Stimulated activated naive B cell treated with anti-CD40 and anti-IgM and Interleukin-4, amounts not matched to agents 10 μg/mL and 1 μg/mL and 100 μg/mL, for 72 hours (primary cell): ENCODE results near the gene KCNJ6.

Experiments
- ATAC-seq, 2 donors: fragments of 150-1000 bp; cut with Tn5 transposase; replicated peaks; 2 replicates each; pipeline ENCODE4 v1.10.0; 2021; ENCODE audit warnings: moderate library complexity in 1 of 2
- DNase-seq: peaks from one replicate; pipeline ENCODE4 v3.0.0; 2021
- H3K27ac Mint-ChIP-seq: one replicate; pipeline ENCODE4 v1.8.0; 2022; ENCODE audit warnings: mild to moderate bottlenecking, mixed read lengths
- H3K27me3 Mint-ChIP-seq, 2 donors: one replicate each; pipeline ENCODE4 v1.8.0; 2022; ENCODE audit warnings: mixed read lengths in 2 of 2
- H3K36me3 Mint-ChIP-seq, 2 donors: one replicate each; pipeline ENCODE4 v1.8.0; 2022; ENCODE audit warnings: mixed read lengths in 2 of 2, mild to moderate bottlenecking in 1 of 2
- H3K4me1 Mint-ChIP-seq, 2 donors: one replicate each; pipeline ENCODE4 v1.8.0; 2022; ENCODE audit warnings: mixed read lengths in 2 of 2, mild to moderate bottlenecking in 1 of 2
- H3K4me3 Mint-ChIP-seq, 2 donors: one replicate each; pipeline ENCODE4 v1.8.0; 2022; ENCODE audit warnings: mild to moderate bottlenecking in 2 of 2, mixed read lengths in 2 of 2, moderate library complexity in 1 of 2
- H3K9me3 Mint-ChIP-seq, 2 donors: one replicate each; pipeline ENCODE4 v1.8.0; 2022; ENCODE audit warnings: mixed read lengths in 2 of 2, mild to moderate bottlenecking in 1 of 2

The KCNJ6 gene, protein sequence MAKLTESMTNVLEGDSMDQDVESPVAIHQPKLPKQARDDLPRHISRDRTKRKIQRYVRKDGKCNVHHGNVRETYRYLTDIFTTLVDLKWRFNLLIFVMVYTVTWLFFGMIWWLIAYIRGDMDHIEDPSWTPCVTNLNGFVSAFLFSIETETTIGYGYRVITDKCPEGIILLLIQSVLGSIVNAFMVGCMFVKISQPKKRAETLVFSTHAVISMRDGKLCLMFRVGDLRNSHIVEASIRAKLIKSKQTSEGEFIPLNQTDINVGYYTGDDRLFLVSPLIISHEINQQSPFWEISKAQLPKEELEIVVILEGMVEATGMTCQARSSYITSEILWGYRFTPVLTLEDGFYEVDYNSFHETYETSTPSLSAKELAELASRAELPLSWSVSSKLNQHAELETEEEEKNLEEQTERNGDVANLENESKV

DNA sequence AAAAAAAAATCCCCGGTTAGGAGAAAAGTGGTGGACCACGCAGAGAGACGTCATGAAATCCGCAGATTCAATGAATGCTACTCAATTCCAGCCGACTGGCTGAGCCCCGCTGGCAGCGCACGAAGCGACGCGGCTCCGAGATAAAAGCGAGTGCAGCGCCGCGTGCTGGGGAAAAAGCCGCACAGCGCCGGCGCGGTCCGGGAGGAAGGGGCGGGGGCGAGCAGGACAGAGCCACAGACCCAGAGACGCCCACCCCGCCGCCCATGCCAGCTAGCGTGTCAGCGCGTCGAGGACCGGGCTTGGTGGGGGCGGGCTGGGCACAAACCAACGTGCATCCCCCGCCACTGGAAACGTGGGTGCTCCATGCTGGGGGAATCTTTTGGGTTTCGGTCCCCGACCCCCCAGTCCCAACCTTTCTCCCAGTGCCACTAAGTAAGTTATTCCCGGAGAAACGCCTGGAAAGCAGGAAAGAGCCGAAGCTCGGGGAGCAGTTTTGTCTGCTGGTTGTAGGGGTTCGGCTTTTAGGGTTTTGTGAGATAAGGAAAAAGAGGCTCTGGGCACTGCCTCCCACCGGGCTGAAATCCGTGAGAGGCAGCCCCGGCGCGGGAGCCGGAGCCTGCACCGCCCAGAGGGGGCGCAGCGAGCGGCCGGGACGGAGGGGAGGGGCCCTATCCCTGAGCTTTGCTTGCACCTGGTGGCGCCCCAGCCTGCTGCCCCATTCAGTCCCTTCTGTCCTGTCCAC is at the start of gene KCNJ6:
Gene KCNJ6 (minus strand): TSS at position 148 of the 742 bp plus-strand sequence. CDS start 75,775 bp downstream, outside the sequence.
- peaks cover 0 to 2% of the 10 kb centered on the region in 2 donors for H3K9me3 Mint-ChIP-seq
- H3K27ac Mint-ChIP-seq = no peak within 1 kb of the TSS
- ATAC-seq (no peak), DNase-seq (no peak)
- H3K36me3 Mint-ChIP-seq = no peaks in the 10 kb centered on the region
- peaks cover 3 to 14% of the 10 kb centered on the region in 2 donors for H3K4me1 Mint-ChIP-seq
- H3K27me3 Mint-ChIP-seq = peaks cover 60 to 63% of the 10 kb centered on the region in 2 donors
- peak within 1 kb of the TSS; percentile 15 to 64 for H3K4me3 Mint-ChIP-seq

DNA sequence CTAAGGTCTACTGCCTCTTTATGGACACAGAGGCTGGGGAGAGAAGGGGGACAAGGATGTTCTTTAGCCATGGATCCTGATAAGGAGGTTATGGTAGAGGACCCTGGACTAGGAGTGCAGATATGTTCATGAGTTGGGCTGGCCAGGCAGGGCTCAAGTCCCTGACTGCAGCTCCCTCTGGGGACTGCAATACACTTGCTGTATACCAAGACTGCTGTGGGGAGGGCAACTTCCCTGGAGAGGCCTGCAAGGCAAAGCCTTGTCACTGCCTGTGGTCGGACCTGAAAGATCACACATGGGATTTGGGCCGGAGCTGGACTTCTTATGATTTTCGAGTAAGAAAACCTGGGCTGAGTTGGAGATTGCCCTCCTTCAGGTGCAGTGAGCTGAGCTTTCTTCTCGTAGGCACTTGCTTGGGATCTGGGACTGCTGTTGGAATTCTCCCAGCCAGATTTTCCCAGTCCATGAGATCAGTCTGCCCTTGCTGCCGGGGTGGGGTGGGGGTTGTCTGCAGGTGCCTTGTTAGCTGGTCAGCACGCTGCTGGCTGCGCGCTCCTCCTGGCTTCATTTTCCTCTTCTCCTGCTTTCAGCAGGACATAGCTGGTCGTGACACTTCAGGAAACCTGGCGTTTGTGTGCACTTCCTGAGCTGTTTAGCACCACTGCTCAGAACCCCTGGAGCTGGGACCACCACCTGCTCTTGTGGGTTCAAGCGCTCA is 49.0 kb upstream of the KCNJ6 start:
- Mint-ChIP-seq H3K9me3 (no peaks in the 10 kb centered on the region), H3K27ac (no peak overlapping the region), H3K27me3 (peaks cover 0 to 5% of the 10 kb centered on the region in 2 donors), H3K4me1 (no peaks in the 10 kb centered on the region), H3K36me3 (no peaks in the 10 kb centered on the region), H3K4me3 (no peak overlapping the region)
- no peak for DNase-seq
- ATAC-seq = no peak

DNA sequence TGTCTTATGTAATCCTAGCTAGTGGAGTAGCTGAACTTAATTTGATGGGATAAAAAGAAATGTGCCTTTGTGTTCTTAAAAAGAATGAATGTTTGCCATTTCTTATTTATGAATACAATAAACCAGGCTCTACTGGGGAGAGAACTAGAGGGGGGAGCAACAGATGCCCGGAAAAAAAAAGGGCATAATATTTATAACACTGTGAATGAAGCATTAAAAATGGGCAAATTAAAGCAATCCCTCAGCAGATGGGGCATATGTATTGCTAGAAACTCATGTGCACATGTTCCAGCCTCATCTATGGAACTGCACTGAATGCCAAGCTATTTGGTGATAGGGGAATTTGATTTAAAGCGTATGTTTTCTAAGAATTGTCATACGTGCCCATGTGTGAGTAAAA is 42.3 kb upstream of the KCNJ6 start:
- Mint-ChIP-seq H3K36me3 (no peaks in the 10 kb centered on the region), H3K9me3 (no peaks in the 10 kb centered on the region), H3K27ac (no peak overlapping the region), H3K4me3 (no peak overlapping the region), H3K4me1 (no peaks in the 10 kb centered on the region), H3K27me3 (peaks cover 15% of the 10 kb centered on the region in 2 donors)
- DNase-seq (no peak), ATAC-seq (no peak)

DNA sequence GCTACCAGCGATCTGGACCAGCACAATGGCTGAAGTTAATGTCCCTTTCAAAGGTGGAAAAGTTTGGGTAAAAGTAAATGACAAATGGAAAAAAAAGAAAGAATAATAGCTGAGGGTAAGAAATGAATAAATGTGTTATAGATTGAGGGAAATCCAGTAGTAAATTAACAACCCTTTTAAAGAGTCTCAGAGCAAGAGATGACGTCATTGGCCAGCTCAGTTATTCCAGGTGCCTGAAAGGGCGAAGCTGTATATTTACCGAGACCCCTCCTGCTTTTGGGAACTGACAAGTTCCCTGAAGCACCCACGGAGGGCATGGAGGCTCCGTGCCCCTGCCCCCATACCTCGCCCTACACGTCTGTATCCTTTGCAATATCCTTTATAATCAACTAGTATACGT is 40.5 kb upstream of the KCNJ6 start:
- ATAC-seq = no peak
- H3K4me1 Mint-ChIP-seq = no peaks in the 10 kb centered on the region
- peaks cover 10 to 15% of the 10 kb centered on the region in 2 donors for H3K27me3 Mint-ChIP-seq

DNA sequence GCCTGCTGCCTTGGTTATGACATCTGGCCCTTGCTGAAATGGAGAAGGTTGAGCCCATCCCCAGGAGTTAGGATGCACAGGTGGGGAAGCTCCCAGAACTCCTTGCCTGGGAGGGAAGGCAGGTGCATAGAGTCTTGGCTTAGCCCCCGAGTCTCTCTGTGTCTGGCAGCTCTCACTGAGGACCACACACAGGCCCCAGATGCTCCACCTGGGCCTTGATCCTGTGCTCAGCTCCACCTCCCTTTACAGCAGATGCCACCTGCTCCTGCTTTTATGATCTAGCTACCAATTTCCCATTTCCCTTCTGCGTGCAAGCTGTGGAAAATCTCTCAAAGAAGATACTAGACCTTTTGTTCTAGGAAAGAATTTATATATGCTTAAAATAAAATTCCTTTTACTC is 28.8 kb upstream of the KCNJ6 start:
- H3K4me3 Mint-ChIP-seq = no peak overlapping the region
- H3K27me3 Mint-ChIP-seq = peaks cover 0 to 5% of the 10 kb centered on the region in 2 donors
- H3K36me3 Mint-ChIP-seq = no peaks in the 10 kb centered on the region

More for the DNA sequence above, 40.5 kb upstream of the KCNJ6 start:
- Mint-ChIP-seq H3K9me3 (no peaks in the 10 kb centered on the region), H3K27ac (no peak overlapping the region), H3K36me3 (no peaks in the 10 kb centered on the region), H3K4me3 (no peak overlapping the region)
- DNase-seq = no peak

DNA sequence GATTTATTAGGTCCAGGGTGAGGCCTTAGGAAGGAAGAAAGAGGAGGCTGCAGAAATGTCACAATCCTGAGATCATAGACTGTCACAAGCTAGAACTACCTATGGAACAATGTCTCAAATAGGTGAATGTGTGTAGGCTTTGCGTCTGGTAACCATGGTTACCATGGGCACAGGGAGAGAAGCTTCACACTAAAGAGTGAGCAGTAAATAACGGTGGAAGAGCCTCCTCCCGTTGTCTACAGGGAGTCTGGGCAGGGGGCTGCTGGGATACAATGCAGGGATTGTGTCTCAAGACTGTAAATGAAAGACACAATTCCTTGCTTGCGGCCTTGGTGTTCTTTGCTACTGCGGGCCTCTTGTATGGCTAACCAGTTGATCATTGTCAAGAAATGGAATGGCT is 28.2 kb upstream of the KCNJ6 start:
- Mint-ChIP-seq H3K27ac (no peak overlapping the region), H3K4me1 (no peaks in the 10 kb centered on the region), H3K27me3 (peaks cover 0 to 5% of the 10 kb centered on the region in 2 donors), H3K9me3 (peaks cover 3 to 6% of the 10 kb centered on the region in 2 donors), H3K4me3 (no peak overlapping the region), H3K36me3 (no peaks in the 10 kb centered on the region)
- DNase-seq (no peak), ATAC-seq (no peak)

More for the DNA sequence above, 28.8 kb upstream of the KCNJ6 start:
- no peak for ATAC-seq
- Mint-ChIP-seq H3K9me3 (peaks cover 0 to 1% of the 10 kb centered on the region in 2 donors), H3K27ac (no peak overlapping the region), H3K4me1 (no peaks in the 10 kb centered on the region)
- no peak for DNase-seq

DNA sequence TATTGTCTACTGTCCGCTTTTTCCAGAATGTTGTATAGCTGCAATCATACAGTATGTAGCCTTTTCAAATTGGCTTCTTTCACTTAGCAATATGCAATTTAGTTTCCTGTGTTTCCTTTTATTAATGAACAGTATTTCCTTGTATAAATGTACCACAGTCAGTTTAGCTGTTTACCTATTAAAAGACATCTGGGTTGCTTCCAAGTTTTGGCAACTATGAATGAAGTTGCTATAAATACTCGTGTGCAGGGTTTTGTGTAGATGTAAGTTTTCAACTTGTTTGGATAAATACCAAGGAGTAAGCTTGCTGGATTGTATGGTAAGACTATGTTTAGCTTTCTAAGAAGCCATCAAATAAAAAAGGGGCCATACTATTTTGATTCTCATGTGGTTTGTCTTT is 24.4 kb upstream of the KCNJ6 start:
- H3K36me3 Mint-ChIP-seq = no peaks in the 10 kb centered on the region
- ATAC-seq = no peak
- peaks cover 3 to 9% of the 10 kb centered on the region in 2 donors for H3K9me3 Mint-ChIP-seq
- H3K4me3 Mint-ChIP-seq = no peak overlapping the region
- no peak for DNase-seq
- H3K4me1 Mint-ChIP-seq = no peaks in the 10 kb centered on the region
- H3K27ac Mint-ChIP-seq = no peak overlapping the region
- peaks cover 0 to 5% of the 10 kb centered on the region in 2 donors for H3K27me3 Mint-ChIP-seq

DNA sequence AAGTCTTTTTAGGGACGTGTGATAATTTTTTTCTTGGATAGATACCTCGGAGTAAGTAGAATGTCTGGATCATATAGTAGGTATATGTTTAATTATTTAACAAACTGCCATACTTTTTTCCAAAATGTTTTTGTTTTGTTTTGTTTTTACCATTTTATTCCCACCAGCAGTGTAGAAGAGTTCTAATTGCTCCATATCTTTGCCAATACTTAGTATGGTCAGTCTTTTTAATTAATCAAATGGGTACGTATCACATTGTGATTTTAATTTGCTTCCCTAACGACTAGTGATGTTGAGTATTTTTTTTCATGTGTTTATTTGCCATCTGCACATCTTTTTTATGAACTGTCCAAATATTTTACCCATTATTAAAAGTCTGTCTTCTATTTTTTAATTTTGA is 23.6 kb upstream of the KCNJ6 start:
- DNase-seq (no peak), ATAC-seq (no peak)
- no peaks in the 10 kb centered on the region for H3K4me1 Mint-ChIP-seq
- H3K9me3 Mint-ChIP-seq = peaks cover 3 to 9% of the 10 kb centered on the region in 2 donors
- H3K27me3 Mint-ChIP-seq = peaks cover 0 to 5% of the 10 kb centered on the region in 2 donors
- no peaks in the 10 kb centered on the region for H3K36me3 Mint-ChIP-seq
- no peak overlapping the region for H3K4me3 Mint-ChIP-seq
- H3K27ac Mint-ChIP-seq = no peak overlapping the region

DNA sequence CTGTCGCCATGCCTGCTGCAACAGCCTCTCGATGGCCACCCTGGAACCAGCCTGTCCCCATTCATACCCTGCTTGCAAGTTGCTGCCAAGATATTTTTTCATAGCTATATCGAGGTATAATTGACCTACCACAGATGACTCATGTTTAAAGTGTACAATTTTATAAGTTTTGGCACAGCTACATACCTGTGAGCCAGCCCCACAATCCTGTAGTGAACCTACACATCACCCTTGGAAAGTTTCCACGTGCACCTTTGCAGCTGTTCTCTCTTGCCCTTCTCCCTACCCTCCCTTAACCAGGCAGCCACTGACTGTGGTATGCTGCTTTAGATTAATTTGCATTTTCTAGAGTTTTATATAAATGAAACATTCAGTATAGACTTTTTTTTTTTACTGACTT is 23.0 kb upstream of the KCNJ6 start:
- peaks cover 6 to 11% of the 10 kb centered on the region in 2 donors for H3K9me3 Mint-ChIP-seq
- H3K27me3 Mint-ChIP-seq = peaks cover 0 to 5% of the 10 kb centered on the region in 2 donors
- no peak overlapping the region for H3K4me3 Mint-ChIP-seq
- H3K27ac Mint-ChIP-seq = no peak overlapping the region
- H3K36me3 Mint-ChIP-seq = no peaks in the 10 kb centered on the region
- no peaks in the 10 kb centered on the region for H3K4me1 Mint-ChIP-seq
- DNase-seq (no peak), ATAC-seq (no peak)

DNA sequence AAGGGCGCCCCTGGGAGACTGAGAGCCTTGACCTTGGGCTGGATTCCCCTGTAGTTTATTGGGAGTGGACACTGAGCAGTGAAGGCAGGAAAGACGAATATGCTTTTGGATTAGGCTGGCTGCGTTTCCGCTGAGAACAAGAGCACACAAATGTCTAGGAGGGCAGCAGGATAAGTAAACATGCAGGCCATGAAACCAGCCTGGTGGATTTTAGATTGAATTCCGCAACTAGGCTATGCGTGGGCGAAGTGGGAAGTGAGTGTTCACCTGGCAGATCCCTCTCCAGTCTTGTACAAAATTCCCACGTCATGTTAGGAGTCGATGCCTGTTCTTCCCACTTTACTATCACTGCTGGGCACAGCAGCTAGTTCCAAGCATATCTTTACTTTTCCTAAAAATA is 21.4 kb upstream of the KCNJ6 start:
- Mint-ChIP-seq H3K36me3 (no peaks in the 10 kb centered on the region), H3K27ac (no peak overlapping the region), H3K9me3 (peaks cover 17 to 20% of the 10 kb centered on the region in 2 donors), H3K27me3 (no peaks in the 10 kb centered on the region), H3K4me3 (no peak overlapping the region), H3K4me1 (no peaks in the 10 kb centered on the region)
- no peak for ATAC-seq
- DNase-seq = no peak

DNA sequence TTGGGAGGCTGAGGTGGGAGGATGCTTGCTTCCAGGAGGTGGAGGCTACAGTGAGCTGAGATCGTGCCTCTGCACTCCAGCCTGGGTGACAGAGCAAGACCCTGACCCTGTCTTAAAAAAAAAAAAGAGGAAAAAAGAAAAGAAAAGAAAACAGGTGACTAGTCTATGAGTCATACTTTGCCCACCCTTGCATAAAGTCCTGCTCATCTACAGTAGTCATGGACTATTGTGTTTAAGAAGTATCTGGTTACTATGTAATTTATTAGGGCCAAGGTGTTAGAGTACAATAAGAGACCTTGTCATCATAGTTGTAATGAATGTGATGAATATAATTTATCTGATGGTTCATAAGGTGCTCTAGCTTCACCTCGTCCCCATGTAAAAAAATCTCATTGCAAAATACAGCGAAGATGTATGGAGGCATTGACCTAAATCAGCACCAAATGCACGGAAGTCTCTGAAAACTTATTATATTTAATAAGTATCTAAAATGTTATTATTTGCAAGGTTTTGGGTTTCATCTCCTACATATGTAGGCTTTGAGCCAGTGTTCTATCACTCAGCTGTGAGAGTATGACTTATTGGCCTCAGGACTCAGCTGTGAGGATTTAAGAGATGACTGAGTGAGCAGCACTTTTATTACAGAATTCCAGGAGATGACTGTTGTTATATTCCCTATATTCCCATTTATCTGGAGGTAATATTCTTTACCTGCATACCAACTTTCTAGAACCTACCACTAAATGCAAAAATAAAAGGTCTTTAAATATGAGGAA is 19.9 kb upstream of the KCNJ6 start:
- Mint-ChIP-seq H3K27ac (no peak overlapping the region), H3K4me1 (no peaks in the 10 kb centered on the region), H3K4me3 (no peak overlapping the region), H3K9me3 (peaks cover 20 to 24% of the 10 kb centered on the region in 2 donors), H3K36me3 (no peaks in the 10 kb centered on the region), H3K27me3 (no peaks in the 10 kb centered on the region)
- no peak for DNase-seq
- ATAC-seq = no peak

DNA sequence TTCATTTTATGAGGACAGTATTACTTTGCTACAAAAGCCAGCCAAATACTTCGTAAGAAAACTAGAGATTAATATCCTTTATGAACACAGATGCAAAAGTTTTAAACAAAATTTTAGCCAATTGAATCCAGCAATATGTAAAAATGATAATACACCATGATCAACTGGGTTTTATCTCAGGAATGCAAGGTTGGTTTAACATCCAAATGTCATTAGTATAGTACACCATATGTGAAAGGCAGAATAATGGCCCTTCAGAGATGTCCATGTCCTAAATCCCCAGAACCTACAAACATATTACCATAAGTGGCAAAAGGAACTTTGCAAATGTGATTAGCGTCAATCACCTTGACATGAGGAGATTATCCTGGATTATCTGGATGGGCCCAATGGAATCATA is 16.7 kb upstream of the KCNJ6 start:
- H3K4me1 Mint-ChIP-seq = no peaks in the 10 kb centered on the region
- peaks cover 11 to 21% of the 10 kb centered on the region in 2 donors for H3K9me3 Mint-ChIP-seq
- no peaks in the 10 kb centered on the region for H3K27me3 Mint-ChIP-seq
- DNase-seq (no peak), ATAC-seq (no peak)
- H3K27ac Mint-ChIP-seq = no peak overlapping the region
- no peaks in the 10 kb centered on the region for H3K36me3 Mint-ChIP-seq
- no peak overlapping the region for H3K4me3 Mint-ChIP-seq

DNA sequence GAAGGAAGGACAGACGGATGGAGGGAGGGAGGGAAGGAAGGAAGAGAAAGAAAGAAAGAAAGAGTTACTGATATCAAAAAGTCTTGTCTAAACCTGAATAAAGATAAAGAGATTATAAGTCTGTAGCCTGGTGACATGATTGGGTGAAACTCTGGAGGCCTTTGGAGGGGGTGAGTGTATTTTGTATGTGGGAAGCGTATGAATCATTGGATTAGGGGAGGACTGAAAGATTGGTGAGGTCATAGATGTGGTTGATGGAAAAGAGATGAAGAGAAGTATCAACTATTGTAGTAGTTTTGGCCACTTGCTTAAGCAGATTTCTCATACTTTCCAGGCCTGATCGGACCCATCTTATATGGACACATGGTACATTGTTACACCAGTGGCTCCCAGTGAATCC is 11.5 kb upstream of the KCNJ6 start:
- Mint-ChIP-seq H3K27ac (no peak overlapping the region), H3K27me3 (peaks cover 3 to 16% of the 10 kb centered on the region in 2 donors), H3K4me1 (no peaks in the 10 kb centered on the region), H3K9me3 (peaks cover 7% of the 10 kb centered on the region in 2 donors), H3K36me3 (no peaks in the 10 kb centered on the region), H3K4me3 (no peak overlapping the region)
- DNase-seq = no peak
- no peak for ATAC-seq

DNA sequence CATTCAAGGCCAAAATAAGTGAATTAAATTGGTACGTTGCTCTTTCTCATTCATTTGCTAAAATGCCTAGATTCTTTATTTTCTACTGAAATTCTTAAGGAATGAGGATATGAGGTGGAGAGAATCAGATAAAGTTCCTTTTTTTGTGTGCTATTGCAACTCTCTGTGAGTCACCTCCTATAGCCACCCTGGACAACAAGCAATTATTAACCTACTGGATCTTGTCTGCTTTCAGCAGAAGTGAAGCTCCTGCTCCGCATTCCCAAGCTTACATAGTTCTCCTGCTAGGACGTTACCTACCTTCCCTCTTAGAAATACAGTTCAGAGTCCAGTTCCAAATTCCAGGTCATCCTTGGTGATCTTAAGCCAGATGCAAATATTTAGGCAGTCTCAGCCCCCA is 4.8 kb upstream of the KCNJ6 start:
- peaks cover 1 to 4% of the 10 kb centered on the region in 2 donors for H3K9me3 Mint-ChIP-seq
- peaks cover 0 to 3% of the 10 kb centered on the region in 2 donors for H3K4me1 Mint-ChIP-seq
- no peak for ATAC-seq
- DNase-seq = no peak
- no peak overlapping the region for H3K4me3 Mint-ChIP-seq
- no peaks in the 10 kb centered on the region for H3K36me3 Mint-ChIP-seq
- no peak overlapping the region for H3K27ac Mint-ChIP-seq
- peaks cover 35% of the 10 kb centered on the region in 2 donors for H3K27me3 Mint-ChIP-seq
